Measurements from ENCODE around the gene MORC3.
"Not testable (repeated sequence)": the region's sequence is repeated elsewhere in the genome, so short reads cannot be mapped to it uniquely, and the experiment has no call there.

The MORC3 gene

GRCh38 chr21:36385233-36386030 lies 65.4 kb downstream of the MORC3 start, which contains the start of gene CHAF1B:
CHAF1B (plus strand) TSS chr21:36385392; CDS start chr21:36386137, 745 bp downstream.
- DNase-seq (ENCODE audit: low read depth in 2 of 2, low spot score in 1 of 2) = peak; percentile 54 to 58

GRCh38 chr21:36386031-36386642 lies 66.1 kb downstream of the MORC3 start:
- DNase-seq (ENCODE audit: low read depth in 2 of 2, low spot score in 1 of 2) = no peak

- no peak for DNase-seq (ENCODE audit: low read depth in 2 of 2, low spot score in 1 of 2)
Observed at GRCh38 chr21:36388096-36388495, 68.1 kb downstream of the MORC3 start.

GRCh38 chr21:36388835-36389234 lies 68.8 kb downstream of the MORC3 start:
- DNase-seq (ENCODE audit: low read depth in 2 of 2, low spot score in 1 of 2) = no peak

- DNase-seq (ENCODE audit: low read depth in 2 of 2, low spot score in 1 of 2) = not testable (repeated sequence)
Observed at GRCh38 chr21:36391649-36392048, 71.7 kb downstream of the MORC3 start.

GRCh38 chr21:36395353-36396111 lies 75.5 kb downstream of the MORC3 start:
- DNase-seq (ENCODE audit: low read depth in 2 of 2, low spot score in 1 of 2) = no peak

- DNase-seq (ENCODE audit: low read depth in 2 of 2, low spot score in 1 of 2) = no peak
Observed at GRCh38 chr21:36396325-36396724, 76.3 kb downstream of the MORC3 start.

- DNase-seq (ENCODE audit: low read depth in 2 of 2, low spot score in 1 of 2) = no peak
Observed at GRCh38 chr21:36396971-36397370, 77.0 kb downstream of the MORC3 start.

- no peak for DNase-seq (ENCODE audit: low read depth in 2 of 2, low spot score in 1 of 2)
Observed at GRCh38 chr21:36397606-36398005, 77.6 kb downstream of the MORC3 start.

- not testable (repeated sequence) for DNase-seq (ENCODE audit: low read depth in 2 of 2, low spot score in 1 of 2)
Observed at GRCh38 chr21:36399736-36400135, 79.7 kb downstream of the MORC3 start.

- DNase-seq (ENCODE audit: low read depth in 2 of 2, low spot score in 1 of 2) = no peak
Observed at GRCh38 chr21:36400719-36401118, 80.7 kb downstream of the MORC3 start.

GRCh38 chr21:36402339-36402738 lies 82.3 kb downstream of the MORC3 start:
- DNase-seq (ENCODE audit: low read depth in 2 of 2, low spot score in 1 of 2) = no peak

- no peak for DNase-seq (ENCODE audit: low read depth in 2 of 2, low spot score in 1 of 2)
Observed at GRCh38 chr21:36403713-36404112, 83.7 kb downstream of the MORC3 start.

- no peak for DNase-seq (ENCODE audit: low read depth in 2 of 2, low spot score in 1 of 2)
Observed at GRCh38 chr21:36408568-36408967, 88.6 kb downstream of the MORC3 start.

GRCh38 chr21:36411301-36411700 lies 91.3 kb downstream of the MORC3 start:
- no peak for DNase-seq (ENCODE audit: low read depth in 2 of 2, low spot score in 1 of 2)

GRCh38 chr21:36412916-36413315 lies 92.9 kb downstream of the MORC3 start:
- no peak for DNase-seq (ENCODE audit: low read depth in 2 of 2, low spot score in 1 of 2)

GRCh38 chr21:36415375-36415774 lies 95.4 kb downstream of the MORC3 start:
- DNase-seq (ENCODE audit: low read depth in 2 of 2, low spot score in 1 of 2) = no peak

GRCh38 chr21:36419241-36419640 lies 99.2 kb downstream of the MORC3 start:
- DNase-seq (ENCODE audit: low read depth in 2 of 2, low spot score in 1 of 2) = no peak

GRCh38 chr21:36419996-36420395 lies 100.0 kb downstream of the MORC3 start:
- DNase-seq (ENCODE audit: low read depth in 2 of 2, low spot score in 1 of 2) = peak in 1 of 2 donors; percentile 22

GRCh38 chr21:36420571-36421339 lies 100.8 kb downstream of the MORC3 start:
- no peak for DNase-seq (ENCODE audit: low read depth in 2 of 2, low spot score in 1 of 2)

Data from stimulated activated CD8-positive, alpha-beta memory T cell treated with anti-CD3 and anti-CD28 coated beads, Interleukin-4, amount 100 ng/mL, for 4 hours (primary cell).